Measurements from ENCODE around the gene TSSK6. TPM values are rescaled to one million over a fixed set of nuclear protein-coding genes. Genes with fewer than 3 reads are reported as not detected.

Gene TSSK6
- total RNA-seq: 1 to 10 TPM in 2 of 4 donors, under 1 TPM in 2; 0.40 to 3.3 (median 0.92) TPM

GRCh38 chr19:19514881-19515641 lies at the start of gene TSSK6:
Gene TSSK6, minus strand, starts transcription at chr19:19515548. Its CDS starts 121 bp downstream, at chr19:19515427.
- ATAC-seq: no peak
- peak within 1 kb of the TSS; percentile 43 to 91 (median 88) for H3K27ac ChIP-seq
- no peaks in the 10 kb centered on the region for H3K27me3 ChIP-seq
- WGBS, 2 donors (ENCODE audit: low coverage in 1 of 2): 85% methylated on average over 14 of the region's 74 CpGs; no CpG with 5 or more reads in 1 of the 2 donors
- H3K4me3 ChIP-seq: peak within 1 kb of the TSS; percentile 63 to 82
- H3K4me1 ChIP-seq: peaks cover 0 to 58% (median 14%) of the 10 kb centered on the region in 3 donors
- peaks cover 0 to 11% of the 10 kb centered on the region in 2 donors for H3K36me3 ChIP-seq
- H3K9me3 ChIP-seq: peaks cover 0 to 7% (median 0%) of the 10 kb centered on the region in 3 donors
- TF ChIP-seq POLR2A (IDR thresholded peaks at IDR 0.05) (no peak), CTCF (IDR thresholded peaks at IDR 0.05) (no peak), EP300 (IDR thresholded peaks at IDR 0.05) (no peak), POLR2AphosphoS5 (IDR thresholded peaks at IDR 0.05) (no peak)

- Histone ChIP-seq H3K36me3 (no peaks in the 10 kb centered on the region), H3K27me3 (no peaks in the 10 kb centered on the region), H3K4me3 (no peak overlapping the region), H3K9me3 (no peaks in the 10 kb centered on the region), H3K4me1 (no peaks in the 10 kb centered on the region), H3K27ac (no peak overlapping the region)
- no peak for TF ChIP-seq CTCF (IDR thresholded peaks at IDR 0.05)
- TF ChIP-seq POLR2A (IDR thresholded peaks at IDR 0.05): no peak
- no peak for TF ChIP-seq POLR2AphosphoS5 (IDR thresholded peaks at IDR 0.05)
- no peak for TF ChIP-seq EP300 (IDR thresholded peaks at IDR 0.05)
- 81 to 100% methylated on average over 2 to 9 of the region's 17 CpGs for WGBS, 2 donors (ENCODE audit: low coverage in 1 of 2)
- no peak for ATAC-seq
These were observed 48.0 kb upstream of the TSSK6 start for GRCh38 chr19:19563348-19563848.

GRCh38 chr19:19562665-19563347 lies 47.5 kb upstream of the TSSK6 start:
- Histone ChIP-seq H3K27me3 (no peaks in the 10 kb centered on the region), H3K36me3 (no peaks in the 10 kb centered on the region), H3K4me3 (no peak overlapping the region), H3K9me3 (no peaks in the 10 kb centered on the region), H3K27ac (no peak overlapping the region), H3K4me1 (no peaks in the 10 kb centered on the region)
- 80 to 81% methylated on average over 1 to 3 of the region's 17 CpGs for WGBS, 2 donors (ENCODE audit: low coverage in 1 of 2)
- ATAC-seq: no peak
- TF ChIP-seq POLR2A (IDR thresholded peaks at IDR 0.05) (no peak), EP300 (IDR thresholded peaks at IDR 0.05) (no peak), CTCF (IDR thresholded peaks at IDR 0.05) (no peak), POLR2AphosphoS5 (IDR thresholded peaks at IDR 0.05) (no peak)

- no peaks in the 10 kb centered on the region for H3K4me1 ChIP-seq
- H3K9me3 ChIP-seq: no peaks in the 10 kb centered on the region
- no peak overlapping the region for H3K27ac ChIP-seq
- H3K27me3 ChIP-seq: no peaks in the 10 kb centered on the region
- ATAC-seq: no peak
- no peaks in the 10 kb centered on the region for H3K36me3 ChIP-seq
- TF ChIP-seq POLR2A (IDR thresholded peaks at IDR 0.05): no peak
- 80 to 92% methylated on average over 2 to 6 of the region's 26 CpGs for WGBS, 2 donors (ENCODE audit: low coverage in 1 of 2)
- no peak overlapping the region for H3K4me3 ChIP-seq
These were observed 46.8 kb upstream of the TSSK6 start for GRCh38 chr19:19561946-19562664.

GRCh38 chr19:19559931-19560330 lies 44.6 kb upstream of the TSSK6 start:
- Histone ChIP-seq H3K27ac (no peak overlapping the region), H3K4me3 (no peak overlapping the region), H3K4me1 (no peaks in the 10 kb centered on the region), H3K27me3 (peaks cover 3% of the 10 kb centered on the region), H3K36me3 (no peaks in the 10 kb centered on the region), H3K9me3 (no peaks in the 10 kb centered on the region)
- TF ChIP-seq POLR2A (IDR thresholded peaks at IDR 0.05) (no peak), CTCF (IDR thresholded peaks at IDR 0.05) (no peak), EP300 (IDR thresholded peaks at IDR 0.05) (no peak), POLR2AphosphoS5 (IDR thresholded peaks at IDR 0.05) (no peak)
- no peak for ATAC-seq
- 30% methylated on average over 1 of the region's 4 CpGs; no CpG with 5 or more reads in 1 of the 2 donors for WGBS, 2 donors (ENCODE audit: low coverage in 1 of 2)

All from gastroesophageal sphincter (tissue), 4 donors.